Purkinje cell (primary cell): ENCODE results near the gene KRTDAP. TPM values are rescaled to one million over a fixed set of nuclear protein-coding genes. Genes with fewer than 3 reads are reported as not detected.

Source experiments
- polyA plus RNA-seq: library from polyadenylated mRNA; unstranded; fragments of >200 nt; fragmentation: Nextera tagmentation; gene quantifications from 2 replicates; pipeline ENCODE4 v1.2.1, GENCODE V29; 2014

Gene KRTDAP
- polyA plus RNA-seq, result 0.58 and 1.7 TPM in 2 replicates

GRCh38 chr19:35490364-35490763 lies at the start of gene KRTDAP:
TSS of gene KRTDAP (minus strand) at chr19:35490464. CDS start at chr19:35490442, 22 bp downstream.

GRCh38 chr19:35533201-35533821 lies 43.0 kb upstream of the KRTDAP start, which contains the start of gene GAPDHS:
TSS of gene GAPDHS (plus strand) at chr19:35533456. CDS start at chr19:35533528, 72 bp downstream.

GRCh38 chr19:35528218-35529038 lies 38.2 kb upstream of the KRTDAP start, which contains the start of gene SBSN:
TSS of gene SBSN (minus strand) at chr19:35528311. CDS start at chr19:35528281, 30 bp downstream.

GRCh38 chr19:35513628-35514281 lies 23.5 kb upstream of the KRTDAP start, which contains the start of gene DMKN:
TSS of gene DMKN (minus strand) at chr19:35513649. CDS start at chr19:35513475, 174 bp downstream.

GRCh38 chr19:35447606-35448469 lies 42.4 kb downstream of the KRTDAP start, which contains the start of gene FFAR2:
TSS of gene FFAR2 (plus strand) at chr19:35448257. CDS start at chr19:35449715, 1,458 bp downstream.

Other genes starting within 250 kb of the KRTDAP start
- not detected in 2 replicates for gene LSR, start 241.5 kb downstream of the KRTDAP start, polyA plus RNA-seq
- 2.9 and 3.9 TPM in 2 replicates for gene USF2, start 221.5 kb downstream of the KRTDAP start, polyA plus RNA-seq
- gene HAMP, start 207.9 kb downstream of the KRTDAP start, polyA plus RNA-seq, result 0.79 TPM in 1 of 2 replicates, not detected in the other
- gene MAG, start 198.3 kb downstream of the KRTDAP start, polyA plus RNA-seq, result 0.22 TPM in 1 of 2 replicates, not detected in the other
- gene CD22, start 161.3 kb downstream of the KRTDAP start, polyA plus RNA-seq, result 0.28 TPM in 1 of 2 replicates, not detected in the other
- gene FFAR1, start 142.6 kb downstream of the KRTDAP start, polyA plus RNA-seq, result not detected in 2 replicates
- gene FFAR3, start 132.0 kb downstream of the KRTDAP start, polyA plus RNA-seq, result not detected in 2 replicates
- not detected in 2 replicates for gene GPR42, start 119.4 kb downstream of the KRTDAP start, polyA plus RNA-seq
- not detected in 2 replicates for gene FFAR2, start 42.2 kb downstream of the KRTDAP start, polyA plus RNA-seq
- gene DMKN, start 23.2 kb upstream of the KRTDAP start, polyA plus RNA-seq, result 6.0 and 7.7 TPM in 2 replicates
- gene SBSN, start 37.8 kb upstream of the KRTDAP start, polyA plus RNA-seq, result not detected in 2 replicates
- gene GAPDHS, start 43.0 kb upstream of the KRTDAP start, polyA plus RNA-seq, result not detected in 2 replicates
- 95.0 and 102 TPM in 2 replicates for gene TMEM147, start 55.2 kb upstream of the KRTDAP start, polyA plus RNA-seq
- gene ATP4A, start 73.2 kb upstream of the KRTDAP start, polyA plus RNA-seq, result not detected in 2 replicates
- not detected in 2 replicates for gene PMIS2, start 95.7 kb upstream of the KRTDAP start, polyA plus RNA-seq
- gene HAUS5, start 122.3 kb upstream of the KRTDAP start, polyA plus RNA-seq, result 0.60 and 0.84 TPM in 2 replicates
- 8.9 and 12.6 TPM in 2 replicates for gene RBM42, start 138.6 kb upstream of the KRTDAP start, polyA plus RNA-seq
- gene ETV2, start 151.3 kb upstream of the KRTDAP start, polyA plus RNA-seq, result 0.70 TPM in 1 of 2 replicates, not detected in the other
- 1,754 and 2,269 TPM in 2 replicates for gene COX6B1, start 157.9 kb upstream of the KRTDAP start, polyA plus RNA-seq
- 0.27 TPM in 1 of 2 replicates, not detected in the other for gene UPK1A, start 176.1 kb upstream of the KRTDAP start, polyA plus RNA-seq
- gene ZBTB32, start 214.1 kb upstream of the KRTDAP start, polyA plus RNA-seq, result not detected in 2 replicates
- gene KMT2B, start 227.5 kb upstream of the KRTDAP start, polyA plus RNA-seq, result 1.0 and 1.8 TPM in 2 replicates